Measurements from ENCODE around the gene PAK1IP1.
"Not testable (repeated sequence)": the region's sequence is repeated elsewhere in the genome, so short reads cannot be mapped to it uniquely, and the experiment has no call there.

The PAK1IP1 gene

GRCh38 chr6:10694302-10695085 lies at the start of gene PAK1IP1, which contains the start of gene C6orf52:
PAK1IP1 (plus strand) TSS chr6:10694972; CDS start chr6:10694986, 14 bp downstream.
C6orf52 (minus strand) TSS chr6:10694616; CDS start chr6:10687550, 7,066 bp downstream.
- peak; percentile 85 to 87 for DNase-seq (ENCODE audit: low read depth in 2 of 2)

GRCh38 chr6:10655508-10656055 lies 39.2 kb upstream of the PAK1IP1 start:
- no peak for DNase-seq (ENCODE audit: low read depth in 2 of 2)

- DNase-seq (ENCODE audit: low read depth in 2 of 2), result no peak
Measured at GRCh38 chr6:10658910-10659698, 35.7 kb upstream of the PAK1IP1 start.

- DNase-seq (ENCODE audit: low read depth in 2 of 2), result no peak
Measured at GRCh38 chr6:10659699-10660348, 34.9 kb upstream of the PAK1IP1 start.

GRCh38 chr6:10660431-10661191 lies 34.2 kb upstream of the PAK1IP1 start:
- not testable (repeated sequence) for DNase-seq (ENCODE audit: low read depth in 2 of 2)

- DNase-seq (ENCODE audit: low read depth in 2 of 2), result no peak
Measured at GRCh38 chr6:10662207-10662606, 32.6 kb upstream of the PAK1IP1 start.

GRCh38 chr6:10662742-10663141 lies 32.0 kb upstream of the PAK1IP1 start:
- no peak for DNase-seq (ENCODE audit: low read depth in 2 of 2)

GRCh38 chr6:10665595-10665994 lies 29.2 kb upstream of the PAK1IP1 start:
- not testable (repeated sequence) for DNase-seq (ENCODE audit: low read depth in 2 of 2)

GRCh38 chr6:10668126-10668917 lies 26.4 kb upstream of the PAK1IP1 start:
- DNase-seq (ENCODE audit: low read depth in 2 of 2), result no peak

GRCh38 chr6:10676403-10676802 lies 18.4 kb upstream of the PAK1IP1 start:
- no peak for DNase-seq (ENCODE audit: low read depth in 2 of 2)

- no peak for DNase-seq (ENCODE audit: low read depth in 2 of 2)
Measured at GRCh38 chr6:10678456-10678855, 16.3 kb upstream of the PAK1IP1 start.

GRCh38 chr6:10681795-10682194 lies 13.0 kb upstream of the PAK1IP1 start:
- no peak for DNase-seq (ENCODE audit: low read depth in 2 of 2)

GRCh38 chr6:10682355-10682988 lies 12.3 kb upstream of the PAK1IP1 start:
- no peak for DNase-seq (ENCODE audit: low read depth in 2 of 2)

- DNase-seq (ENCODE audit: low read depth in 2 of 2), result no peak
Measured at GRCh38 chr6:10684618-10685017, 10.2 kb upstream of the PAK1IP1 start.

- no peak for DNase-seq (ENCODE audit: low read depth in 2 of 2)
Measured at GRCh38 chr6:10685092-10685915, 9.5 kb upstream of the PAK1IP1 start.

GRCh38 chr6:10686901-10687300 lies 7.9 kb upstream of the PAK1IP1 start:
- DNase-seq (ENCODE audit: low read depth in 2 of 2), result no peak

GRCh38 chr6:10687582-10687981 lies 7.2 kb upstream of the PAK1IP1 start:
- no peak for DNase-seq (ENCODE audit: low read depth in 2 of 2)

- no peak for DNase-seq (ENCODE audit: low read depth in 2 of 2)
Measured at GRCh38 chr6:10690651-10691445, 3.9 kb upstream of the PAK1IP1 start.
